HepG2 (cell line): Measurements from ENCODE around the gene DENND5A. TPM values are rescaled to one million over a fixed set of nuclear protein-coding genes. Genes with fewer than 3 reads are reported as not detected.

Experiments used
- FOSL2 ChIP-seq: sonication (generic); formaldehyde crosslinking; IDR thresholded peaks from 2 replicates; pipeline ENCODE4 v1.4.0; 2020; ENCODE audit warnings: missing genetic modification reagents
- HES4 ChIP-seq: sonication (generic); formaldehyde crosslinking; IDR thresholded peaks from 2 replicates; pipeline ENCODE4 v1.9.0; 2021; ENCODE audit warnings: mild to moderate bottlenecking, missing genetic modification reagents, borderline replicate concordance
- JDP2 ChIP-seq: sonication (generic); formaldehyde crosslinking; IDR thresholded peaks from 2 replicates; pipeline ENCODE4 v1.8.1; 2022; ENCODE audit warnings: missing genetic modification reagents, borderline replicate concordance
- KDM2A ChIP-seq: sonication (generic); formaldehyde crosslinking; IDR thresholded peaks from 2 replicates; pipeline ENCODE4 v1.4.0; 2020; ENCODE audit warnings: low read depth, missing genetic modification reagents, borderline replicate concordance
- MED1 ChIP-seq: sonication (generic); formaldehyde crosslinking; IDR thresholded peaks from 2 replicates; pipeline ENCODE4 v1.4.0; 2020; ENCODE audit warnings: missing genetic modification reagents
- RAD21 ChIP-seq: fragments of 450-650 bp; formaldehyde crosslinking; IDR thresholded peaks from 2 replicates; pipeline ENCODE4 v1.5.0; 2020; ENCODE audit warnings: mild to moderate bottlenecking
- SALL1 ChIP-seq: sonication (generic); formaldehyde crosslinking; IDR thresholded peaks from 2 replicates; pipeline ENCODE4 v1.8.0; 2022; ENCODE audit warnings: mild to moderate bottlenecking, missing genetic modification reagents
- SMC3 ChIP-seq: IDR thresholded peaks from 2 replicates; pipeline ENCODE4 v1.6.1; 2011; ENCODE audit warnings: low read length, improper control_type of control experiment
- XRCC5 ChIP-seq: fragments of 200-400 bp; formaldehyde crosslinking; optimal IDR thresholded peaks from 2 replicates; pipeline ENCODE3; 2017; ENCODE audit warnings: mild to moderate bottlenecking, low read length
- ZFX ChIP-seq: sonication (generic); formaldehyde crosslinking; IDR thresholded peaks from 2 replicates; pipeline ENCODE4 v1.4.0; 2020; ENCODE audit warnings: mild to moderate bottlenecking, low read depth, missing genetic modification reagents, moderate library complexity
- ZNF501 ChIP-seq: sonication (generic); formaldehyde crosslinking; IDR thresholded peaks from 2 replicates; pipeline ENCODE4 v1.5.1; 2020; ENCODE audit warnings: mild to moderate bottlenecking, moderate library complexity, missing genetic modification reagents
- ZNF572 ChIP-seq: sonication (generic); formaldehyde crosslinking; IDR thresholded peaks from 2 replicates; pipeline ENCODE4 v1.5.1; 2020; ENCODE audit warnings: mild to moderate bottlenecking, missing genetic modification reagents
- polyA plus RNA-seq, 8 experiments: library from polyadenylated mRNA; depleted of rRNA in 3 of 8; stranded (reverse) in 7 of 8; unstranded in 1 of 8; fragments of >200 nt; fragmentation: Illumina TruSeq in 4 of 8; extraction: Trizol in 4 of 8; gene quantifications; 2 replicates each; pipeline versions ENCODE4 v1.2.1 to v1.2.3, GENCODE V29; 2011 to 2016; ENCODE audit warnings: low read depth in 4 of 8, missing spikeins in 1 of 8, mixed read lengths in 1 of 8; ENCODE audit not compliant: insufficient read depth in 1 of 8
- total RNA-seq, 5 experiments: library from RNA; depleted of rRNA; stranded (reverse); fragments of >200 nt; fragmentation: Illumina TruSeq; extraction: Trizol; gene quantifications; 2 replicates each; pipeline ENCODE4 v1.2.3, GENCODE V29; 2016; ENCODE audit warnings: low read depth in 1 of 5
- TF ChIP-seq, protein P1 (sequence below): sonication (generic); formaldehyde crosslinking; IDR thresholded peaks from 2 replicates; pipeline ENCODE4 v1.5.1; 2020; ENCODE audit warnings: mild to moderate bottlenecking, missing genetic modification reagents, moderate library complexity
- TF ChIP-seq, protein P2 (sequence below): sonication (generic); formaldehyde crosslinking; IDR thresholded peaks from 2 replicates; pipeline ENCODE4 v1.5.1; 2020; ENCODE audit warnings: mild to moderate bottlenecking, moderate library complexity, missing genetic modification reagents

The DENND5A gene
- total and polyA plus RNA-seq, 2 of the 13 experiments (the other 11 are each of a cell fraction or from before 2014, with no cell fraction given) = 63.3 to 145 TPM

GRCh38 chr11:9137293-9138132 lies 127.6 kb downstream of the DENND5A start (continued):
- TF ChIP-seq, protein P1, sequence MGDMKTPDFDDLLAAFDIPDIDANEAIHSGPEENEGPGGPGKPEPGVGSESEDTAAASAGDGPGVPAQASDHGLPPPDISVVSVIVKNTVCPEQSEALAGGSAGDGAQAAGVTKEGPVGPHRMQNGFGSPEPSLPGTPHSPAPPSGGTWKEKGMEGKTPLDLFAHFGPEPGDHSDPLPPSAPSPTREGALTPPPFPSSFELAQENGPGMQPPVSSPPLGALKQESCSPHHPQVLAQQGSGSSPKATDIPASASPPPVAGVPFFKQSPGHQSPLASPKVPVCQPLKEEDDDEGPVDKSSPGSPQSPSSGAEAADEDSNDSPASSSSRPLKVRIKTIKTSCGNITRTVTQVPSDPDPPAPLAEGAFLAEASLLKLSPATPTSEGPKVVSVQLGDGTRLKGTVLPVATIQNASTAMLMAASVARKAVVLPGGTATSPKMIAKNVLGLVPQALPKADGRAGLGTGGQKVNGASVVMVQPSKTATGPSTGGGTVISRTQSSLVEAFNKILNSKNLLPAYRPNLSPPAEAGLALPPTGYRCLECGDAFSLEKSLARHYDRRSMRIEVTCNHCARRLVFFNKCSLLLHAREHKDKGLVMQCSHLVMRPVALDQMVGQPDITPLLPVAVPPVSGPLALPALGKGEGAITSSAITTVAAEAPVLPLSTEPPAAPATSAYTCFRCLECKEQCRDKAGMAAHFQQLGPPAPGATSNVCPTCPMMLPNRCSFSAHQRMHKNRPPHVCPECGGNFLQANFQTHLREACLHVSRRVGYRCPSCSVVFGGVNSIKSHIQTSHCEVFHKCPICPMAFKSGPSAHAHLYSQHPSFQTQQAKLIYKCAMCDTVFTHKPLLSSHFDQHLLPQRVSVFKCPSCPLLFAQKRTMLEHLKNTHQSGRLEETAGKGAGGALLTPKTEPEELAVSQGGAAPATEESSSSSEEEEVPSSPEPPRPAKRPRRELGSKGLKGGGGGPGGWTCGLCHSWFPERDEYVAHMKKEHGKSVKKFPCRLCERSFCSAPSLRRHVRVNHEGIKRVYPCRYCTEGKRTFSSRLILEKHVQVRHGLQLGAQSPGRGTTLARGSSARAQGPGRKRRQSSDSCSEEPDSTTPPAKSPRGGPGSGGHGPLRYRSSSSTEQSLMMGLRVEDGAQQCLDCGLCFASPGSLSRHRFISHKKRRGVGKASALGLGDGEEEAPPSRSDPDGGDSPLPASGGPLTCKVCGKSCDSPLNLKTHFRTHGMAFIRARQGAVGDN (CRISPR knock-in tag) = peak; percentile 54
- TF ChIP-seq FOSL2 (CRISPR knock-in tag) = 0 out of 2 replicates have a peak, but pooled peaks have one; percentile 6
- peak; percentile 47; the same call in 1 of the 2 replicates for TF ChIP-seq SMC3
- 0 out of 2 replicates have a peak, but pooled peaks have one; percentile 20 for TF ChIP-seq MED1
- peak; percentile 87 for TF ChIP-seq XRCC5
- no peak for TF ChIP-seq HES4 (CRISPR knock-in tag)
- TF ChIP-seq, protein P2, sequence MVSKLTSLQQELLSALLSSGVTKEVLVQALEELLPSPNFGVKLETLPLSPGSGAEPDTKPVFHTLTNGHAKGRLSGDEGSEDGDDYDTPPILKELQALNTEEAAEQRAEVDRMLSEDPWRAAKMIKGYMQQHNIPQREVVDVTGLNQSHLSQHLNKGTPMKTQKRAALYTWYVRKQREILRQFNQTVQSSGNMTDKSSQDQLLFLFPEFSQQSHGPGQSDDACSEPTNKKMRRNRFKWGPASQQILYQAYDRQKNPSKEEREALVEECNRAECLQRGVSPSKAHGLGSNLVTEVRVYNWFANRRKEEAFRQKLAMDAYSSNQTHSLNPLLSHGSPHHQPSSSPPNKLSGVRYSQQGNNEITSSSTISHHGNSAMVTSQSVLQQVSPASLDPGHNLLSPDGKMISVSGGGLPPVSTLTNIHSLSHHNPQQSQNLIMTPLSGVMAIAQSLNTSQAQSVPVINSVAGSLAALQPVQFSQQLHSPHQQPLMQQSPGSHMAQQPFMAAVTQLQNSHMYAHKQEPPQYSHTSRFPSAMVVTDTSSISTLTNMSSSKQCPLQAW (CRISPR knock-in tag) = peak; percentile 79
- TF ChIP-seq ZNF572 (CRISPR knock-in tag) = peak; percentile 73; the same call in 1 of the 2 replicates
- peak; percentile 59; the same call in 1 of the 2 replicates for TF ChIP-seq ZNF501 (CRISPR knock-in tag)
- TF ChIP-seq JDP2 (CRISPR knock-in tag) = no peak
- TF ChIP-seq KDM2A (CRISPR knock-in tag) = peak; percentile 25; the same call in 1 of the 2 replicates
- TF ChIP-seq RAD21 (CRISPR knock-in tag) = peak; percentile 86
- 0 out of 2 replicates have a peak, but pooled peaks have one; percentile 34 for TF ChIP-seq SALL1 (CRISPR knock-in tag)
- peak; percentile 42; the same call in 1 of the 2 replicates for TF ChIP-seq ZFX (CRISPR knock-in tag)
